ENCODE data around the gene SIPA1L3. TPM values are rescaled to one million over a fixed set of nuclear protein-coding genes. Genes with fewer than 3 reads are reported as not detected.

The SIPA1L3 gene
- total RNA-seq, 2 donors from 2014 or later = 42.8 to 48.2 TPM

GRCh38 chr19:38078302-38078930, 171.4 kb downstream of the SIPA1L3 start:
- H3K9me3 Mint-ChIP-seq = peaks cover 7% of the 10 kb centered on the region
- peaks cover 17% of the 10 kb centered on the region for H3K36me3 Mint-ChIP-seq (ENCODE audit: low read depth)
- H3K27me3 Mint-ChIP-seq (ENCODE audit: insufficient read depth) = no peaks in the 10 kb centered on the region
- no peak overlapping the region for H3K27ac ChIP-seq (ENCODE audit: low read depth, low read length)
- H3K4me1 Mint-ChIP-seq = peaks cover 20% of the 10 kb centered on the region
- peaks cover 4% of the 10 kb centered on the region for H3K36me3 ChIP-seq (ENCODE audit: control insufficient read depth, insufficient read depth, low read length)
- peaks cover 6% of the 10 kb centered on the region for H3K4me1 ChIP-seq (ENCODE audit: control insufficient read depth, insufficient read depth, low read length)
- no peak overlapping the region for H3K4me3 ChIP-seq (ENCODE audit: low read length)
- 96% methylated on average over 7 to 14 of the region's 15 CpGs for WGBS, 2 experiments (ENCODE audit: insufficient coverage in 1 of 2, insufficient read length in 1 of 2)
- no peaks in the 10 kb centered on the region for H3K9me3 ChIP-seq (ENCODE audit: control insufficient read depth, low read length)
- H3K4me3 Mint-ChIP-seq = no peak overlapping the region
- TF ChIP-seq, protein P1, sequence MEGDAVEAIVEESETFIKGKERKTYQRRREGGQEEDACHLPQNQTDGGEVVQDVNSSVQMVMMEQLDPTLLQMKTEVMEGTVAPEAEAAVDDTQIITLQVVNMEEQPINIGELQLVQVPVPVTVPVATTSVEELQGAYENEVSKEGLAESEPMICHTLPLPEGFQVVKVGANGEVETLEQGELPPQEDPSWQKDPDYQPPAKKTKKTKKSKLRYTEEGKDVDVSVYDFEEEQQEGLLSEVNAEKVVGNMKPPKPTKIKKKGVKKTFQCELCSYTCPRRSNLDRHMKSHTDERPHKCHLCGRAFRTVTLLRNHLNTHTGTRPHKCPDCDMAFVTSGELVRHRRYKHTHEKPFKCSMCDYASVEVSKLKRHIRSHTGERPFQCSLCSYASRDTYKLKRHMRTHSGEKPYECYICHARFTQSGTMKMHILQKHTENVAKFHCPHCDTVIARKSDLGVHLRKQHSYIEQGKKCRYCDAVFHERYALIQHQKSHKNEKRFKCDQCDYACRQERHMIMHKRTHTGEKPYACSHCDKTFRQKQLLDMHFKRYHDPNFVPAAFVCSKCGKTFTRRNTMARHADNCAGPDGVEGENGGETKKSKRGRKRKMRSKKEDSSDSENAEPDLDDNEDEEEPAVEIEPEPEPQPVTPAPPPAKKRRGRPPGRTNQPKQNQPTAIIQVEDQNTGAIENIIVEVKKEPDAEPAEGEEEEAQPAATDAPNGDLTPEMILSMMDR (conservative IDR thresholded peaks at IDR 0.05) = no peak
- H3K27ac Mint-ChIP-seq = no peak overlapping the region
- H3K27me3 ChIP-seq (ENCODE audit: control insufficient read depth, insufficient read depth, low read length, poor library complexity, severe bottlenecking) = no peaks in the 10 kb centered on the region
- no peak for DNase-seq
- H3K9ac ChIP-seq (ENCODE audit: extremely low read depth, low read length, poor library complexity, severe bottlenecking) = no peak overlapping the region

DNA sequence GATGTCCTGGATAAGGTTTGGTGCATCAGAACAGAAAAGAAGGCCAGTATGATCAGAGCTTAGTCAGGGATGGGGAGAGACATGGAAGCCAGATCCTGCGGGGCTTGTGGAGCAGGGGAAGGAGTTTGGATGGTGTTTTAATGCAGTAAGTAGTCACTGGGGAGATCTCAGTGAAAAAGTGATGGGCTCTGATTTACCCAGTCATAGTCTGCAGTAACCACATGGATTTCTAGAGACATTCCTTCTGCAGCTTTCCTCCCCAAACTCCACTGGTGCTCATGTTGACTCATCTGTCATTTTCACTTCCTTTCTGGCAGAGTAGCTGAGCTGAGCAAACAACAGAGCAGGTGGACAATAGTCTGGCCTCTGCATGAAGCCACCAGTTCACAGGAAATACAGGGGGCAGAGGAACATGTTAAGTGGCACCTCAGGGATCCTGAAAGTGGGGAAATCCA, 172.9 kb downstream of the SIPA1L3 start:
- 80 to 89% methylated on average over 1 of the region's 1 CpG for WGBS, 2 experiments (ENCODE audit: insufficient coverage in 1 of 2, insufficient read length in 1 of 2)
- TF ChIP-seq, protein P1 (conservative IDR thresholded peaks at IDR 0.05) = no peak
- Mint-ChIP-seq H3K4me3 (no peak overlapping the region), H3K36me3 (ENCODE audit: low read depth) (peaks cover 17% of the 10 kb centered on the region), H3K4me1 (peaks cover 10% of the 10 kb centered on the region), H3K27me3 (ENCODE audit: insufficient read depth) (no peaks in the 10 kb centered on the region), H3K9me3 (peaks cover 3% of the 10 kb centered on the region), H3K27ac (peak overlapping the region; percentile 67)
- peak; percentile 56 for DNase-seq
- H3K9me3 ChIP-seq (ENCODE audit: control insufficient read depth, low read length) = no peaks in the 10 kb centered on the region
- peaks cover 4% of the 10 kb centered on the region for H3K36me3 ChIP-seq (ENCODE audit: control insufficient read depth, insufficient read depth, low read length)
- no peaks in the 10 kb centered on the region for H3K4me1 ChIP-seq (ENCODE audit: control insufficient read depth, insufficient read depth, low read length)
- H3K4me3 ChIP-seq (ENCODE audit: low read length) = no peak overlapping the region
- no peak overlapping the region for H3K9ac ChIP-seq (ENCODE audit: extremely low read depth, low read length, poor library complexity, severe bottlenecking)
- H3K27me3 ChIP-seq (ENCODE audit: control insufficient read depth, insufficient read depth, low read length, poor library complexity, severe bottlenecking) = no peaks in the 10 kb centered on the region
- H3K27ac ChIP-seq (ENCODE audit: low read depth, low read length) = no peak overlapping the region

DNA sequence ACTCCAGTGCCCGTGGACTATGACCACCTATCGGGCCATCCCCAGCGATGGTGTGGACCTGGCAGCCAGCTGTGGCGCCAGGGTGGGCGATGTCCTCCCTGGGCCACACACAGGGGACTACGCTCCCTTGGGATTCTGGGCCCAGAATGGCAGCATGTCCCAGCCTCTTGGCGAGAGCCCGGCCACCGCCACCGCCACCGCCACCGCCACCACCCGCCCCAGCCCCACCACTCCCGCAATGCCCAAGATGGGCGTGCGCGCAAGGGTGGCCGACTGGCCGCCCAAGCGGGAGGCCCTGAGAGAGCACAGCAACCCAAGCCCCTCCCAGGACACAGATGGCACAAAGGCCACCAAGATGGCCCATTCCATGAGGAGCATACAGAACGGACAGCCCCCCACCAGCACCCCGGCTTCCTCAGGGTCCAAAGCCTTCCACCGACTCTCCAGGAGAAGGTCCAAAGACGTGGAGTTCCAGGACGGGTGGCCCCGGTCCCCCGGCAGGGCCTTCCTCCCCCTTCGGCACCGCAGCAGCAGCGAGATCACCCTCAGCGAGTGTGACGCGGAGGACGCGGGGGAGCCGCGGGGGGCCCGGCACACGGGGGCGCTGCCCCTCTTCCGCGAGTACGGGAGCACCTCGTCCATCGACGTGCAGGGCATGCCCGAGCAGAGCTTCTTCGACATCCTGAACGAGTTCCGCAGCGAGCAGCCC, 174.7 kb downstream of the SIPA1L3 start:
- Mint-ChIP-seq H3K9me3 (no peaks in the 10 kb centered on the region), H3K36me3 (ENCODE audit: low read depth) (peaks cover 11% of the 10 kb centered on the region), H3K27ac (no peak overlapping the region), H3K27me3 (ENCODE audit: insufficient read depth) (no peaks in the 10 kb centered on the region), H3K4me3 (no peak overlapping the region), H3K4me1 (peaks cover 10% of the 10 kb centered on the region)
- Histone ChIP-seq H3K4me1 (ENCODE audit: control insufficient read depth, insufficient read depth, low read length) (no peaks in the 10 kb centered on the region), H3K27me3 (ENCODE audit: control insufficient read depth, insufficient read depth, low read length, poor library complexity, severe bottlenecking) (no peaks in the 10 kb centered on the region), H3K36me3 (ENCODE audit: control insufficient read depth, insufficient read depth, low read length) (peaks cover 4% of the 10 kb centered on the region), H3K9me3 (ENCODE audit: control insufficient read depth, low read length) (no peaks in the 10 kb centered on the region), H3K4me3 (ENCODE audit: low read length) (no peak overlapping the region), H3K27ac (ENCODE audit: low read depth, low read length) (no peak overlapping the region), H3K9ac (ENCODE audit: extremely low read depth, low read length, poor library complexity, severe bottlenecking) (no peak overlapping the region)
- TF ChIP-seq, protein P1 (conservative IDR thresholded peaks at IDR 0.05) = no peak
- 96 to 98% methylated on average over 34 to 51 of the region's 51 CpGs for WGBS, 2 experiments (ENCODE audit: insufficient coverage in 1 of 2, insufficient read length in 1 of 2)
- DNase-seq = no peak
